ENCODE results near the gene CLPTM1L.
"Not testable (repeated sequence)": the region's sequence is repeated elsewhere in the genome, so short reads cannot be mapped to it uniquely, and the experiment has no call there.

The CLPTM1L gene

GRCh38 chr5:1342268-1342667 is 2.6 kb downstream of the CLPTM1L start:
- DNase-seq (ENCODE audit: extremely low read depth in 1 of 2, low read depth in 1 of 2): no peak

DNA sequence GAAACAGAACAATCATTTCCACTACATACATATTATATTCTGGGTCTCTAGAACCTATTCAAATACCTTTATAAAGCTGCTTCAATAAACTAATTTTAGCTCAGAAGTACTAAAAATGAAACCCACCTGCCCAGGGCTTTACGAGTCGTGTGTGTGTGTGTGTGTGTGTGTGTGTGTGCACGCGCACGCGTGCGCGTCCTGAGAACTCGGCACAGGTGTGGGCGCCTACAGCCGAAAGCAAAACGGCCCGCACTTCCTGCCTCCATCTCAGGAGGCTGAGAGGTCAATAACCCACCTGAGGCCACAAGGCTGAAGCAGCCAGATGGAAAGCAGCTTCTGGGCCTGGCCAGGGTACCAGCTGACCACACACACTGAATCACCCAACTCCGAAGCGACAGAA is 3.0 kb downstream of the CLPTM1L start:
- DNase-seq (ENCODE audit: extremely low read depth in 1 of 2, low read depth in 1 of 2): no peak

DNA sequence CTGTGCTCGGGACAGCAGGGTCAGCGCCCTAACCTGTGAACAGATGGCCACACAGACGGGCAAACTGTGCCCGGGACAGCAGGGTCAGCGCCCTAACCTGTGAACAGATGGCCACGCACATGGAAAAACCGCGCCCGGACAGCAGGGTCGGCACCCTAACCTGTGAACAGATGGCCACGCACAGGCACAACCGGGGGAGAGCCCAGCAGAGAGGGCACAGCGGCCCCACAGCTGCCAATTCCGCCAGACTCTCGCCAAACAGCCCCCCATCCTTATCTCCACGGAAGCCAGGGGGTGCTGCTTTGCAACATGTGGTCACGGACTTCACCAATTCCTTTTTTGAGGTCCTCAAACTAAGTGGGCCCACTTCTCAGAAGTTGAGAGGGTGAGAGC is 5.1 kb downstream of the CLPTM1L start:
- DNase-seq (ENCODE audit: extremely low read depth in 1 of 2, low read depth in 1 of 2): not testable (repeated sequence)

GRCh38 chr5:1339139-1339817 is 5.6 kb downstream of the CLPTM1L start:
- not testable (repeated sequence) for DNase-seq (ENCODE audit: extremely low read depth in 1 of 2, low read depth in 1 of 2)

- no peak for DNase-seq (ENCODE audit: extremely low read depth in 1 of 2, low read depth in 1 of 2)
Observed at GRCh38 chr5:1338506-1339070, 6.3 kb downstream of the CLPTM1L start.

- DNase-seq (ENCODE audit: extremely low read depth in 1 of 2, low read depth in 1 of 2): no peak
Observed at GRCh38 chr5:1338196-1338490, 6.8 kb downstream of the CLPTM1L start.

DNA sequence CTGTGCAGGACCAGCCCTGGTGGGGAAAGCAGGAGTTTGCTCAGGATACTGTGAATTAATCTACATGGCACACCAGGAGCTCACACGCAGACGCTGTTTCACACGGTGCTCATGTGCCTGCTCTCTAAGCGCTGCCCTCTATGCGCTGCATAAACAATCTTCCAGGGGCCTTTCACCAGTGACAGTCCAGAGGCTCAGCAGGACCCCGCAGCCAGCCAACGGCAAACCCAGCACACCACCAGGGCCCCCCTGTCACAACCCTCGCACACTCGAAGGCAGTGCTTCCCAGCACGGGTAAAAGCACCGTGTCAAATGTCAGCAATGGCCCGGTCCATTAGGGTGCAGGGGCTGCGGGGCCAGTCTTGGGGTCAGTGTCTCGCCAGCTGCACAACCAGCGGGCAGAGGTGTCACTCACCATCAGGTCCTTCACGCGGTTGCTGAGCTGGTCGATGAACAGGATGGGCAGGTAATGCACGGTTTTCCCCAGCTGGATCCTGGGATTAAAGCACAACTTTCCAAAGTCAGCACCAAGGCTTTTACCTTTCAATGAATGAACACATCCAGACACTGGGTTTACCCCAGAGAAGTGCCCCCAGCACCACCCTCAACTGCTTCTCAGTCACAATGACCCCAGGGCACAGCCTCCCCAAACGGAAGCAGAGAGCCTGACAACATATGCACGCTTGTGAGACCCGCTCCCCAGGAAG is 7.3 kb downstream of the CLPTM1L start:
- no peak for DNase-seq (ENCODE audit: extremely low read depth in 1 of 2, low read depth in 1 of 2)

- DNase-seq (ENCODE audit: extremely low read depth in 1 of 2, low read depth in 1 of 2): no peak
Observed at GRCh38 chr5:1336749-1337488, 8.0 kb downstream of the CLPTM1L start.

GRCh38 chr5:1336106-1336561 is 8.8 kb downstream of the CLPTM1L start:
- no peak for DNase-seq (ENCODE audit: extremely low read depth in 1 of 2, low read depth in 1 of 2)

DNA sequence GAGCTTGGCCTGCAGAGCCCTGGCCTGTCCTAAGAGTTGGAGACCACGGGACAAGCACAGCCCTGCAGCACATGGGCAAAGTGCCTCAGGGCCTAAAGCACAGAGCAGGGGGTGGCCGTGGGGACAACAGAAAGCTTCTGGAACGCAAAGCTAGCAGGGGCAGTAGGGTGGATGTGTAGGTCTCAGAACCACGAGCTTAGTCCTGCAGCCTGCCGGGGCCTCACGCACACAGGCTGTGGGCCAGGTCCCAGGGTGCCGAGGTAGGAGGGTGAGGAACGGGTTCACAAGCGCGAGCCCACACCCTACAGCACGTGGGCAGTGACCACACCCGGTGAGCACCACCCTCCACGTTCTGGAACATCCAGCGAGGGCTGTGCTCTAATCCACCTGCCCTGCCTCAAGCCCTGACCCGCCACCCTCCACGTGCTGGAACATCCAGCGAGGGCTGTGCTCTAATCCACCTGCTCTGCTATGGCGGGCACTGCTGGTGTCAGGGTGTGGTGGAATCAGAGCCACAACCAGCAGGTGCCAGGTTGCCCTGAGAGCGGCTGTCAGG is 9.3 kb downstream of the CLPTM1L start:
- DNase-seq (ENCODE audit: extremely low read depth in 1 of 2, low read depth in 1 of 2): no peak

DNA sequence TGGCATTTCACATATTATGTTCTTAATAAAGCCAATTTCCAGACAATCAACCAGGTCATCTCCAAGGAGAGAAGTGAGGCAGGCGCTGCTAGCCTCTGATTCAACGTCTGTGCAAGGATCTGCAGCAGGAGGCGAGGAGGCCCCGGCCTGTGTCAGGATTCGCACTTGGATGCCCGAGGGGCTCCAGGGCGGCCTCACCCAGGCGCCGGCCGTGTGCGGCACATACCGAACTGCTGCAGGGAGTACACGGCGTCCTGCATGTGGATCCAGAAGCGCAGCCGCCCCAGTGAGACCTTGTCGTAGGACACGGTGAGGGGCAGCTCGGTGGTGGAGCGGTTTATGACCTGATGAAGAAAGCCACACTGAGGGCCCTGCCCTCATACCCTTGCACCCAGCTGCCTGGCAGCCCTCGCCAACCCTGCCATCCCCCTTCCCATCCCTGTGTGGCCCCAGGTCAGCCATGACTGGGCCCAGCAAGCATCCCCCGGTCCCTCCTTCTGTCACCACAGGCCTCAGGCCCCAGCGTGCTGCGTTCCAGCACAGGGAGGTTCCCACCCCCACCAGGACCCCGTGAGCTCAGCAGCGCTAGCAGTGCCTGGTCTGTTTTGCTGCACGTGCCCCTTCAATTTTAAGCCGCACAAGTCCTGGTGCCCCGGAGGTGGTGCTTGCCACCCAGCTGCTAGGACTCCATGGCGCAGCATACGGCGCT is 9.9 kb downstream of the CLPTM1L start:
- DNase-seq (ENCODE audit: extremely low read depth in 1 of 2, low read depth in 1 of 2): no peak

- DNase-seq (ENCODE audit: extremely low read depth in 1 of 2, low read depth in 1 of 2): no peak
Observed at GRCh38 chr5:1333986-1334385, 10.9 kb downstream of the CLPTM1L start.

DNA sequence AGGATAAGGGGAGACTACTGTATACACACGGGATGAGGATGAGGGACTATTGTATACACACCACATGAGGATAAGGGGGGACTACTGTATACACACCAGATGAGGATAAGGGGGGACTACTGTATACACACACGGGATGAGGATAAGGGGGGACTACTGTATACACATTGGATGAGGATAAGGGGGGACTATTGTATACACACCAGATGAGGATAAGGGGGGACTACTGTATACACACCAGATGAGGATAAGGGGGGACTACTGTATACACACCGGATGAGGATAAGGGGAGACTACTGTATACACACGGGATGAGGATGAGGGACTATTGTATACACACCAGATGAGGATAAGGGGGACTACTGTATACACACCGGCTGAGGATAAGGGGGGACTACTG is 11.6 kb downstream of the CLPTM1L start:
- DNase-seq (ENCODE audit: extremely low read depth in 1 of 2, low read depth in 1 of 2): not testable (repeated sequence)

GRCh38 chr5:1332461-1333001 is 12.4 kb downstream of the CLPTM1L start:
- no peak for DNase-seq (ENCODE audit: extremely low read depth in 1 of 2, low read depth in 1 of 2)

- no peak for DNase-seq (ENCODE audit: extremely low read depth in 1 of 2, low read depth in 1 of 2)
Observed at GRCh38 chr5:1331861-1332405, 13.0 kb downstream of the CLPTM1L start.

DNA sequence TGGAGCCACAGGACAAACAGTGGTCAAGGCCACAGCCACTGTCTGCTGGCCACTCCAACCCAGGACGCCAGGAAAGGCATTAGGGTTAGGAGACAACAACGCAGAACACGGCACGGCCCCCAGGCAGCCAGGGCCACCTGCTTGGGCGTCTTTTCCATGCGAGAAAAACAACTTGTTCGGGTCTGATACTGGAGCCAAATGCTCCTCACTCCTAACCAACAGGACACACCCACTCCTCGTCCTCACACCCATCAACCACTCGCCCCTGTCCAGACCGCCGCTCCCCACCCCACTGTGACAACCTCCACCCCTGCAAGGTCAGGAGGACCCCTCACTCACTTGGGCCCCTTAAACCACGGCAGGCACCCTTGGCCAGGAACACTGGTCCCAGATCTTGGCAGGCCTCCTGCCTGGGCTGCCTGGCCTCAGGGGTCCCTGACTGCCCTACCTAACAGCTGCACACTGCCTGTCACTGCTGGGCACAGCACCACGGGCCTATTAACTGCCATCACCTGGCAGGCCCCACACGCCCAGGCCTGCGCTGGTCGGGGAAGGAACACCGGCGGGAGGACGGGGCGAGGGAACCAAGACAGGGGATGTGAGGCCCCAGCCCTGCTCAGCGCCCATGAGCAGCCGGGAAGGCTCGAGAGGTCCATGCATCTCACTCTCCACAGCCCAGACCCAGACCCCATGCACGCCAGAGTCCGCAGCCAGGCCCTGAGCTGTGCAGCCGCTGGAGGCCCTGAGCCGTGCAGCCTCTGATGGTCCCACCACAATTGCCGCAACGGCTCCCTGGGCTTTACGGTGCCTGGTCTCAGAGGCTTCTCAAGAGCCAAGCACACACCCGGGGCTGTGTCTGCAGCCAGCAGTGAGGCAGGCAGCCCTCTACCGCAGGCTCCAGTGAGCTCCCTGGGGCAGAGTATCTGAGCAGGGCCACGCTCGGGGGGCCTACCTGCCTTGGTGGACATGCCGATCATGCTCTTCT is 13.8 kb downstream of the CLPTM1L start:
- DNase-seq (ENCODE audit: extremely low read depth in 1 of 2, low read depth in 1 of 2): no peak

GRCh38 chr5:1330146-1330846 is 14.6 kb downstream of the CLPTM1L start:
- no peak for DNase-seq (ENCODE audit: extremely low read depth in 1 of 2, low read depth in 1 of 2)

DNA sequence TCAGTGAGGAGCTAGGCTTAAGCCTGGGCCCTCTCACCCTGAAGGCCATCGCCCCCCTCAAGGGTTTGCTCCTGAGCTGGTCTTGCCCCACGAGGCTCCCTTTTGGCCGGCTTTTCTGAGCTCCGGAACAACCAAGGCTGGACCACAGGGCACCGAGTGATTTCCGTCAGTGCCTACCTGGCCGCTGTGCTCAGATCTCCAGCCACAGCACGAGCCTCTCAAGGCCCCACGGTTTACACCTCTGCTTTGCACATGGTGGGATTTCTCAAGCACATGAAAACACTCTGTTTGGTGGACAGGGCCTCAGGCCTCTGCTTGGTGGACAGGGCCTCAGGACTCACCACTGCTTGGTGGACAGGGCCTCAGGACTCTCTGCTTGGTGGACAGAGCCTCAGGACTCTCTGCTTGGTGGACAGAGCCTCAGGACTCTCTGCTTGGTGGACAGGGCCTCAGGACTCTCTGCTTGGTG is 15.8 kb downstream of the CLPTM1L start:
- no peak for DNase-seq (ENCODE audit: extremely low read depth in 1 of 2, low read depth in 1 of 2)
